H1 (cell line): ENCODE results near the gene TMEM52B. TPM values are rescaled to one million over a fixed set of nuclear protein-coding genes. Genes with fewer than 3 reads are reported as not detected.

Experiments used
- CTCF ChIA-PET: fragments of 300-600 bp; sonication (Branson Sonifier 250); formaldehyde crosslinking; loops from one replicate; lab custom pipeline; 2021; ENCODE audit not compliant: partially characterized antibody; lab: Charles Lee
- POLR2A ChIA-PET: fragments of 300-600 bp; sonication (Branson Sonifier 250); formaldehyde crosslinking; loops from one replicate; lab custom pipeline; 2021; ENCODE audit warnings: inconsistent platforms; ENCODE audit not compliant: partially characterized antibody; lab: Charles Lee
- DNase-seq, 2 experiments: peaks; one replicate each; pipeline versions ENCODE4 v3.0.0 to v3.0.0-alpha.2; 2010 to 2022; ENCODE audit warnings: low spot score in 2 of 2, low read depth in 1 of 2, mixed read lengths in 1 of 2
- FAIRE-seq: peaks from 2 replicates; lab custom pipeline; 2011; peaks lifted over from hg19 to GRCh38; lab: Jason Lieb, UNC
- H2AFZ ChIP-seq: 2 replicates; pipeline ENCODE4 v1.8.1; 2012; ENCODE audit warnings: low read length, inconsistent platforms
- H2AK5ac ChIP-seq: 2 replicates; pipeline ENCODE4 v1.6.1; 2013; ENCODE audit warnings: low read depth, low read length
- H2BK120ac ChIP-seq: replicated peaks from 2 replicates; pipeline ENCODE3; 2013; ENCODE audit warnings: low read depth, low read length, inconsistent platforms
- H2BK12ac ChIP-seq: 2 replicates; pipeline ENCODE4 v1.6.1; 2013; ENCODE audit warnings: low read depth, low read length
- H2BK15ac ChIP-seq: 2 replicates; pipeline ENCODE4 v1.6.1; 2013; ENCODE audit warnings: low read length
- H2BK20ac ChIP-seq: 2 replicates; pipeline ENCODE4 v1.6.1; 2013; ENCODE audit warnings: low read length
- H2BK5ac ChIP-seq: 2 replicates; pipeline ENCODE4 v1.6.1; 2013; ENCODE audit warnings: low read depth, low read length
- H3K14ac ChIP-seq: 2 replicates; pipeline ENCODE4 v1.6.1; 2013; ENCODE audit warnings: inconsistent platforms; ENCODE audit not compliant: insufficient read length
- H3K18ac ChIP-seq: 2 replicates; pipeline ENCODE4 v1.6.1; 2013; ENCODE audit warnings: low read length; ENCODE audit errors: extremely low read depth
- H3K23ac ChIP-seq: 2 replicates; pipeline ENCODE4 v1.6.1; 2013; ENCODE audit warnings: inconsistent platforms; ENCODE audit not compliant: insufficient read length
- H3K23me2 ChIP-seq: 2 replicates; pipeline ENCODE4 v1.6.1; 2013; ENCODE audit warnings: low read depth, low read length
- H3K27ac ChIP-seq: 2 replicates; pipeline ENCODE4 v1.6.1; 2011; ENCODE audit warnings: low read depth, low read length, inconsistent platforms
- H3K27me3 ChIP-seq, 4 experiments: replicated peaks in 1 of 4; 1 replicate in 1 of 4; 2 replicates in 3 of 4; pipeline versions ENCODE4 v1.6.1 to v1.8.1; 2011 to 2013; ENCODE audit warnings: low read length in 3 of 4, mild to moderate bottlenecking in 3 of 4, inconsistent platforms in 2 of 4, mixed read lengths in 2 of 4, moderate library complexity in 1 of 4; ENCODE audit not compliant: control insufficient read depth in 3 of 4, insufficient read depth in 3 of 4; ENCODE audit errors: extremely low read depth in 1 of 4
- H3K36me3 ChIP-seq, 4 experiments: 2 replicates each; pipeline versions ENCODE4 v1.6.1 to v1.8.1; 2011 to 2013; ENCODE audit warnings: mild to moderate bottlenecking in 4 of 4, low read length in 3 of 4, moderate library complexity in 2 of 4, control low read depth in 1 of 4, inconsistent platforms in 1 of 4; ENCODE audit not compliant: insufficient read depth in 4 of 4, control insufficient read depth in 2 of 4
- H3K4ac ChIP-seq: replicated peaks from 2 replicates; pipeline ENCODE3; 2013; ENCODE audit warnings: low read length, low read depth, mixed read lengths, inconsistent platforms; ENCODE audit not compliant: insufficient read length
- H3K4me1 ChIP-seq, 4 experiments: replicated peaks in 1 of 4; 1 replicate in 1 of 4; 2 replicates in 3 of 4; pipeline versions ENCODE4 v1.6.1 to v1.8.1; 2011 to 2013; ENCODE audit warnings: low read length in 3 of 4, inconsistent platforms in 2 of 4, mixed read lengths in 1 of 4; ENCODE audit not compliant: insufficient read depth in 4 of 4, control insufficient read depth in 3 of 4
- H3K4me2 ChIP-seq, 2 experiments: 2 replicates each; pipeline versions ENCODE4 v1.6.1 to v1.8.1; 2011 to 2013; ENCODE audit warnings: low read depth in 2 of 2, low read length in 2 of 2, control low read depth in 1 of 2, inconsistent platforms in 1 of 2, mild to moderate bottlenecking in 1 of 2; ENCODE audit not compliant: insufficient read depth in 1 of 2
- H3K4me3 ChIP-seq, 4 experiments: fragments of 200-600, 300-600 bp in 1 of 4; sonication (generic), shearing (Covaris generic), sonication (Bioruptor Twin) in 1 of 4; 2 replicates each; pipeline versions ENCODE4 v1.5.1 to v1.8.1; 2011 to 2016; ENCODE audit warnings: low read length in 4 of 4, low read depth in 3 of 4, control low read depth in 2 of 4, inconsistent platforms in 2 of 4, mild to moderate bottlenecking in 2 of 4, mixed read lengths in 1 of 4, moderate library complexity in 1 of 4; ENCODE audit not compliant: insufficient read depth in 2 of 4; ENCODE audit errors: extremely low read depth in 1 of 4
- H3K56ac ChIP-seq: replicated peaks from 2 replicates; pipeline ENCODE3; 2013; ENCODE audit warnings: low read depth, mild to moderate bottlenecking, mixed read lengths, low read length, inconsistent platforms; ENCODE audit not compliant: insufficient read length
- H3K79me1 ChIP-seq: 2 replicates; pipeline ENCODE4 v1.6.1; 2013; ENCODE audit warnings: low read depth, low read length, control low read depth
- H3K79me2 ChIP-seq, 2 experiments: 2 replicates each; pipeline versions ENCODE4 v1.6.1 to v1.8.1; 2012 to 2013; ENCODE audit warnings: low read length in 2 of 2, mild to moderate bottlenecking in 2 of 2, inconsistent platforms in 1 of 2; ENCODE audit not compliant: insufficient read depth in 2 of 2, control insufficient read depth in 1 of 2
- H3K9ac ChIP-seq, 4 experiments: replicated peaks in 1 of 4; 1 replicate in 1 of 4; 2 replicates in 3 of 4; pipeline versions ENCODE4 v1.6.1 to v1.8.1; 2011 to 2013; ENCODE audit warnings: low read depth in 3 of 4, low read length in 3 of 4, control low read depth in 2 of 4, mild to moderate bottlenecking in 2 of 4, moderate library complexity in 2 of 4, inconsistent platforms in 1 of 4; ENCODE audit errors: extremely low read depth in 1 of 4
- H3K9me3 ChIP-seq, 2 experiments: 2 replicates each; pipeline versions ENCODE4 v1.6.1 to v1.8.1; 2012 to 2013; ENCODE audit warnings: mild to moderate bottlenecking in 2 of 2, moderate library complexity in 2 of 2, control low read depth in 1 of 2, inconsistent platforms in 1 of 2, low read depth in 1 of 2, low read length in 1 of 2, mixed read lengths in 1 of 2; ENCODE audit not compliant: insufficient read depth in 2 of 2
- H4K20me1 ChIP-seq, 2 experiments: replicated peaks in 1 of 2; 2 replicates each; pipeline versions ENCODE3 to v1.8.1; 2011 to 2013; ENCODE audit warnings: inconsistent platforms in 2 of 2, low read length in 2 of 2, mild to moderate bottlenecking in 1 of 2; ENCODE audit not compliant: insufficient read depth in 2 of 2, control insufficient read depth in 1 of 2
- H4K5ac ChIP-seq: 2 replicates; pipeline ENCODE4 v1.6.1; 2013; ENCODE audit warnings: low read length, low read depth, mixed read lengths, inconsistent platforms; ENCODE audit not compliant: insufficient read length
- H4K8ac ChIP-seq: 2 replicates; pipeline ENCODE4 v1.8.0; 2013; ENCODE audit warnings: mild to moderate bottlenecking, moderate library complexity, low read length, inconsistent platforms; ENCODE audit not compliant: insufficient read depth; ENCODE audit errors: extremely low read depth
- H4K91ac ChIP-seq: replicated peaks from 2 replicates; pipeline ENCODE3; 2013; ENCODE audit warnings: low read length, mixed read lengths, inconsistent platforms; ENCODE audit not compliant: insufficient read length
- ASH2L ChIP-seq: fragments of 200-600, 300-600 bp; sonication (generic); IDR thresholded peaks from one replicate; pipeline ENCODE4 v1.7.1; 2017; ENCODE audit warnings: low read length
- CBX5 ChIP-seq: fragments of 300-800, 300-1000 bp; sonication (generic); IDR thresholded peaks from 2 replicates; pipeline ENCODE4 v1.7.1; 2016; ENCODE audit warnings: antibody characterized with exemption, low read length, low read depth
- CBX8 ChIP-seq: fragments of 300-800, 300-1000 bp; sonication (generic); IDR thresholded peaks from 2 replicates; pipeline ENCODE4 v1.7.1; 2016; ENCODE audit warnings: low read depth, low read length, borderline replicate concordance
- GABPA ChIP-seq: IDR thresholded peaks from 2 replicates; pipeline ENCODE4 v1.6.1; 2011; ENCODE audit warnings: mild to moderate bottlenecking, low read length, moderate library complexity, borderline replicate concordance; ENCODE audit not compliant: insufficient read depth
- POLR2AphosphoS5 ChIP-seq: IDR thresholded peaks from 2 replicates; pipeline ENCODE4 v1.6.1; 2011; ENCODE audit warnings: low read depth, low read length
- SAP30 ChIP-seq: fragments of 300-600 bp; sonication (generic); IDR thresholded peaks from 2 replicates; pipeline ENCODE4 v1.7.1; 2012; ENCODE audit warnings: low read length, moderate library complexity, mild to moderate bottlenecking, inconsistent platforms; ENCODE audit not compliant: insufficient read depth, insufficient replicate concordance
- WGBS, 2 experiments: shearing (Covaris generic) in 1 of 2; methylation state at CpG; one replicate each; pipeline versions ENCODE4 v1.1.6 to v1.1.7; 2013 to 2015; ENCODE audit warnings: low lambda C conversion rate in 2 of 2, mixed read lengths in 2 of 2, inconsistent platforms in 1 of 2, low coverage in 1 of 2, missing lambda C conversion rate in 1 of 2; ENCODE audit not compliant: insufficient replicate concordance in 2 of 2, insufficient coverage in 1 of 2, insufficient read length in 1 of 2; ENCODE audit errors: extremely low coverage in 1 of 2, missing lambda C conversion rate in 1 of 2; 5-methylcytosine and 5-hydroxymethylcytosine counted together
- polyA plus RNA-seq, 7 experiments: library from polyadenylated mRNA; depleted of rRNA in 3 of 7; stranded (reverse) in 5 of 7; unstranded in 2 of 7; fragments of >200 nt in 5 of 7; fragments of 200-250 nt in 2 of 7; gene quantifications; 1 replicate in 5 of 7; 2 replicates in 1 of 7; 4 replicates in 1 of 7; pipeline versions ENCODE4 v1.2.1 to v1.2.3, GENCODE V29; 2011 to 2013; ENCODE audit warnings: missing spikeins in 2 of 7, mixed read lengths in 2 of 7
- total RNA-seq: library from RNA; stranded (reverse); fragmentation: NEBNext Ultra II Directional; extraction: Animal tissue kit (Norgen Biotek cat#: 25700); gene quantifications from 2 replicates; pipeline ENCODE4 v1.2.1, GENCODE V29; 2021

Gene TMEM52B
- total and polyA plus RNA-seq, 2 of the 8 experiments (the other 6 are each of a cell fraction or from before 2014, with no cell fraction given), result not detected

- Histone ChIP-seq H2BK15ac (no peak overlapping the region), H3K79me1 (no peaks in the 10 kb centered on the region), H3K4me3 (no peak overlapping the region), H3K23ac (no peak overlapping the region), H3K18ac (no peak overlapping the region), H3K4ac (no peak overlapping the region), H2BK120ac (no peak overlapping the region), H3K27me3 (no peaks in the 10 kb centered on the region), H2AK5ac (no peak overlapping the region), H4K20me1 (no peaks in the 10 kb centered on the region), H4K5ac (no peak overlapping the region), H3K4me2 (no peak overlapping the region), H3K79me2 (no peaks in the 10 kb centered on the region), H2BK5ac (no peak overlapping the region), H3K27ac (no peak overlapping the region), H2BK12ac (no peak overlapping the region), H2AFZ (no peak overlapping the region), H3K23me2 (no peaks in the 10 kb centered on the region), H3K36me3 (no peaks in the 10 kb centered on the region), H4K91ac (no peak overlapping the region), H3K4me1 (no peaks in the 10 kb centered on the region), H4K8ac (no peak overlapping the region), H3K56ac (no peak overlapping the region), H2BK20ac (no peak overlapping the region), H3K9ac (no peak overlapping the region), H3K9me3 (no peaks in the 10 kb centered on the region), H3K14ac (no peak overlapping the region)
- no peak for DNase-seq
- FAIRE-seq, result no peak
- ChIA-PET POLR2A (no interaction called here), CTCF (no interaction called here)
- WGBS, 2 experiments, result 90% methylated on average over 5 of the region's 5 CpGs; no CpG with 5 or more reads in 1 of the 2 experiments
- TF ChIP-seq ASH2L (no peak), GABPA (no peak), SAP30 (no peak), POLR2AphosphoS5 (no peak), CBX5 (no peak), CBX8 (no peak)
These were observed 947 bp downstream of the TMEM52B start for GRCh38 chr12:10179776-10180181.
